NT2/D1 (cell line): ENCODE results near the gene DENND1B.

Experiments
- DNase-seq: peaks from one replicate; pipeline ENCODE4 v3.0.0-alpha.2; 2011; ENCODE audit warnings: low read depth, low spot score
- H3K27me3 ChIP-seq: 2 replicates; pipeline ENCODE4 v1.6.0; 2011; ENCODE audit warnings: mild to moderate bottlenecking; ENCODE audit not compliant: insufficient read length, insufficient read depth
- H3K36me3 ChIP-seq: 2 replicates; pipeline ENCODE4 v1.6.1; 2011; ENCODE audit warnings: mild to moderate bottlenecking, low read length, mixed read lengths; ENCODE audit not compliant: insufficient read depth, insufficient read length
- H3K4me1 ChIP-seq: 2 replicates; pipeline ENCODE4 v1.5.1; 2011; ENCODE audit not compliant: insufficient read depth, insufficient read length
- H3K4me3 ChIP-seq: 2 replicates; pipeline ENCODE4 v1.5.1; 2011; ENCODE audit warnings: low read depth; ENCODE audit not compliant: insufficient read length
- H3K9ac ChIP-seq: 2 replicates; pipeline ENCODE4 v1.6.0; 2011; ENCODE audit warnings: low read depth; ENCODE audit not compliant: insufficient read length
- H3K9me3 ChIP-seq: 2 replicates; pipeline ENCODE4 v1.5.1; 2011; ENCODE audit warnings: mild to moderate bottlenecking, low read length; ENCODE audit not compliant: insufficient read depth
- SUZ12 ChIP-seq: IDR thresholded peaks from 2 replicates; pipeline ENCODE4 v1.6.1; 2011; ENCODE audit not compliant: insufficient read length, insufficient read depth; ENCODE audit errors: extremely low read depth
- YY1 ChIP-seq: IDR thresholded peaks from 2 replicates; pipeline ENCODE4 v1.6.1; 2011; ENCODE audit not compliant: insufficient read length, insufficient read depth
- ZNF274 ChIP-seq: IDR thresholded peaks from 2 replicates; pipeline ENCODE4 v1.6.1; 2011; ENCODE audit warnings: mild to moderate bottlenecking, low read depth, low read length

DENND1B gene

GRCh38 chr1:197782722-197783360 lies 7.6 kb upstream of the DENND1B start:
- Histone ChIP-seq H3K9me3 (0 out of 2 replicates have a peak, but pooled peaks cover 3% of the 10 kb centered on the region), H3K27me3 (no peaks in the 10 kb centered on the region), H3K9ac (no peak overlapping the region), H3K4me1 (no peaks in the 10 kb centered on the region), H3K4me3 (no peak overlapping the region), H3K36me3 (no peaks in the 10 kb centered on the region)
- no peak for DNase-seq
- no peak for TF ChIP-seq ZNF274
- no peak for TF ChIP-seq YY1
- TF ChIP-seq SUZ12: no peak

- no peak for TF ChIP-seq YY1
- no peak for TF ChIP-seq ZNF274
- no peak for TF ChIP-seq SUZ12
- H3K4me1 ChIP-seq: no peaks in the 10 kb centered on the region
- H3K9me3 ChIP-seq: 0 out of 2 replicates have a peak, but pooled peaks cover 3% of the 10 kb centered on the region
- peaks cover 3% of the 10 kb centered on the region for H3K27me3 ChIP-seq
- DNase-seq: no peak
- H3K36me3 ChIP-seq: no peaks in the 10 kb centered on the region
- H3K4me3 ChIP-seq: no peak overlapping the region
- H3K9ac ChIP-seq: no peak overlapping the region
Observed at GRCh38 chr1:197781968-197782721, 6.9 kb upstream of the DENND1B start.

- Histone ChIP-seq H3K9me3 (0 out of 2 replicates have a peak, but pooled peaks cover 3% of the 10 kb centered on the region), H3K4me1 (peaks cover 4% of the 10 kb centered on the region), H3K27me3 (peaks cover 23% of the 10 kb centered on the region), H3K4me3 (no peak overlapping the region), H3K9ac (no peak overlapping the region), H3K36me3 (no peaks in the 10 kb centered on the region)
- DNase-seq: no peak
- no peak for TF ChIP-seq ZNF274
- TF ChIP-seq SUZ12: no peak
- no peak for TF ChIP-seq YY1
Observed at GRCh38 chr1:197779921-197780320, 4.6 kb upstream of the DENND1B start.

- Histone ChIP-seq H3K4me1 (peaks cover 4% of the 10 kb centered on the region), H3K9me3 (0 out of 2 replicates have a peak, but pooled peaks cover 3% of the 10 kb centered on the region), H3K4me3 (no peak overlapping the region), H3K9ac (no peak overlapping the region), H3K36me3 (no peaks in the 10 kb centered on the region), H3K27me3 (peaks cover 37% of the 10 kb centered on the region)
- no peak for DNase-seq
- TF ChIP-seq ZNF274: no peak
- no peak for TF ChIP-seq SUZ12
- no peak for TF ChIP-seq YY1
Observed at GRCh38 chr1:197778366-197778945, 3.2 kb upstream of the DENND1B start.

- no peak for TF ChIP-seq SUZ12
- no peak for TF ChIP-seq YY1
- TF ChIP-seq ZNF274: no peak
- Histone ChIP-seq H3K27me3 (peaks cover 43% of the 10 kb centered on the region), H3K4me3 (no peak overlapping the region), H3K4me1 (peaks cover 4% of the 10 kb centered on the region), H3K9me3 (0 out of 2 replicates have a peak, but pooled peaks cover 3% of the 10 kb centered on the region), H3K36me3 (no peaks in the 10 kb centered on the region), H3K9ac (no peak overlapping the region)
- DNase-seq: no peak
Observed at GRCh38 chr1:197776351-197777105, 1.2 kb upstream of the DENND1B start.

- DNase-seq: no peak
- TF ChIP-seq ZNF274 (no peak), YY1 (no peak), SUZ12 (no peak)
- peak overlapping the region; percentile 86 for H3K9ac ChIP-seq
- H3K36me3 ChIP-seq: no peaks in the 10 kb centered on the region
- peaks cover 43% of the 10 kb centered on the region for H3K27me3 ChIP-seq
- H3K4me3 ChIP-seq: peak overlapping the region; percentile 59
- peaks cover 4% of the 10 kb centered on the region for H3K4me1 ChIP-seq
- H3K9me3 ChIP-seq: 0 out of 2 replicates have a peak, but pooled peaks cover 3% of the 10 kb centered on the region
Observed at GRCh38 chr1:197774466-197775281, 606 bp downstream of the DENND1B start.
